ENCODE results near the gene CSAD.

CSAD gene

DNA sequence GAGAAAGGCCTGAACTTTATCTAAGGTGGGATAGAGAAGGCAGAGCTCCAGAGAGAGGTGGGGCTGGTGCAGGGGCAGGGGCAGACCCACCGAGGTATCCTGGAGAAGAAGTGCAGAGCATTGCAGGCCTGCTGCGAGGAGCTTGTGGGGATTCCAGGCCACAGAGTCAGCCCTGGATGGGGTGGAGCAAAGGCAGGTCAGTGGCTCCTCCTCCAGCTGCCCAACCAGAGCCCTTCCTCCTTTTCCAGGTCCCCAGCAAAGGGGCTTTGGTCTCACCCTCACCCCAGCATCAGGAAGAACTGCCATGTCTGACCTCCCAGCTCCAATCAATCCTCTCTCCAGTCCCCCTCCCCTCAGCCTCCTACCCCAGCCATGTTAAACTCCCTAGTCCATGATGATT, 20.1 kb downstream of the CSAD start:
- no peak for DNase-seq (ENCODE audit: low read depth)
- no peak for TF ChIP-seq CTCF (IDR thresholded peaks at IDR 0.05; ENCODE audit: low read length, missing control alignments)
- no peak overlapping the region for H3K4me3 ChIP-seq (replicated peaks; ENCODE audit: low read depth, low read length)

- no peak overlapping the region for H3K4me3 ChIP-seq (replicated peaks; ENCODE audit: low read depth, low read length)
- TF ChIP-seq CTCF (IDR thresholded peaks at IDR 0.05; ENCODE audit: low read length, missing control alignments), result no peak
- DNase-seq (ENCODE audit: low read depth), result no peak
Observed at GRCh38 chr12:53160000-53160399, 20.7 kb downstream of the CSAD start.

DNA sequence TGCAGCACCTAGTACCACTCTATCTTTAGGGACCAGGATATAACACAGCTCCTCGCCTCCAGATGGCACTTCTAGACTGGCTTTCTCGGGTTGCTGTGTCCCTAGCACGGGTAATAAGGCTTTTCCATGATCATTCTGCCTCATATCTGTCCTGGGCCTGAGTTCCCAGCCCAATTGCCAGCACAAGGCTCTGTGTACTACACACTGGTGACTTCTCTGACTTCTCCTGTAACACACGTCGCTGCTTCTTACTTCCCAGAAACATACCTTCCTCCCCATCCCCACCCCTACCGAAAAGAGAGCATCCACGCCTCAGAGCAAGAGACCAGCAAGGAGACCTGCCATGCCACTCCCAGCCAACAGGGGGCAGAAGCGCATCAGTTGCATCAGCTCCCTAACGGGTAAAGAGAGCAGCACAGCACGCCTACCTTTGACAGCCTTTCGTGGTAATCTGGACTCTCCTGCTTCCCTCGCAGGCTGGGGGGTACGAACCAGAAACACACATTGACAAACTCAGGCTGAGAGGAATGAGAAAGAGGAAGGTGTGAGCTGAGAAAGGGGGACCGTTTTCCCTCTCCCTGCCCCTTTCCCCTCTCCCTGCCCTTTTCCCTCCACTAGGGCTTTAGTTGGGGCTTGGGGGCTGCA, 21.4 kb downstream of the CSAD start:
- TF ChIP-seq CTCF (IDR thresholded peaks at IDR 0.05; ENCODE audit: low read length, missing control alignments), result no peak
- H3K4me3 ChIP-seq (replicated peaks; ENCODE audit: low read depth, low read length), result no peak overlapping the region
- peak; percentile 83 for DNase-seq (ENCODE audit: low read depth)

GRCh38 chr12:53152390-53152789, 28.3 kb downstream of the CSAD start:
- TF ChIP-seq CTCF (IDR thresholded peaks at IDR 0.05; ENCODE audit: low read length, missing control alignments), result no peak
- no peak for DNase-seq (ENCODE audit: low read depth)
- no peak overlapping the region for H3K4me3 ChIP-seq (replicated peaks; ENCODE audit: low read depth, low read length)

DNA sequence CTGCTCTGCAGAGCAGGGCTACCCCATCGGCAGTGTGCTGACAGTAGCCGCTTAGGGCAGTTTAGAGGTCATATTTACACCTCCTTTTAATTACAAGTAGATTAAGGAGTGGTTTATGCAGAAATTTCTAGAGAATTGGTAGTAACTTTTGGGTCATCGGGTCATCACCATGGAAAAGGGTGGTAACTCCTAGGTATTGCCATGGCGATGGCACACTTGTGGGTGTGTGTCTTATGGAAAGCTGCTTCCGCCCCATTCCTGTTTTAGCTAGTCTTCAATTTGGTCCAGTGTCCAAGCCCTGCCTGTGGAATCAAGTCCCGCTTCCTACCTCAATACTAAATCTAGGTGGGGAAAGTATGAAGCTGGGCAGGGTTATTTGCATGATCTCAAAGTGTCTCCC, 29.7 kb downstream of the CSAD start:
- DNase-seq (ENCODE audit: low read depth), result no peak
- TF ChIP-seq CTCF (IDR thresholded peaks at IDR 0.05; ENCODE audit: low read length, missing control alignments), result no peak
- H3K4me3 ChIP-seq (replicated peaks; ENCODE audit: low read depth, low read length), result no peak overlapping the region

DNA sequence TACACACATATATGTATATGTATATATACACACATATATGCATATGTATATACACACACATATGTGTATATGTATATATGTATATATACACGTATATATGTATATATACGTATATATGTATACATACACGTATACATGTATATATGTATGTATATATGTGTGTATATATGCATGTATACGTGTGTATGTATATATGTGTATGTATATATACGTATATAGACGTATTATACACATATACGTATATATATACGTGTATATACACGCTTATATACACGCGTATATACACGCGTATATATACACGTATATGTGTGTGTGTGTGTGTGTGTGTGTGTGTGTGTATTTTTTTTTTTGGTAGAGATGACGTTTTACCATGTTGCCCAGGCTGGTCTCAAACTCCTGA, 33.1 kb downstream of the CSAD start:
- DNase-seq (ENCODE audit: low read depth), result no peak
- TF ChIP-seq CTCF (IDR thresholded peaks at IDR 0.05; ENCODE audit: low read length, missing control alignments), result no peak
- H3K4me3 ChIP-seq (replicated peaks; ENCODE audit: low read depth, low read length), result no peak overlapping the region

DNA sequence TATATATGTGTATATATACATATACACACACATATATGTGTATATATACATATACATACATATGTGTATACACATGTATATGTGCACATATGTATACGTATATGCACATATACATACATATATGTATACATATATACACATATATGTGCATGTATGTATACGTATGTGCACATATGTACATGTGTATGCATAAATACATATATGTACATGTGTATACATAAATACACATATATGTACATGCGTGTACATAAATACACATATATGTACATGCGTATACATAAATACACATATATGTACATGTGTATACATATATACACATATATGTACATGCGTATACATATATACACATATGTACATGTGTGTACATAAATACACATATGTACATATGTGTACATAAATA, 33.5 kb downstream of the CSAD start:
- no peak for TF ChIP-seq CTCF (IDR thresholded peaks at IDR 0.05; ENCODE audit: low read length, missing control alignments)
- no peak for DNase-seq (ENCODE audit: low read depth)
- no peak overlapping the region for H3K4me3 ChIP-seq (replicated peaks; ENCODE audit: low read depth, low read length)

Data from fibroblast of pulmonary artery (primary cell).